ENCODE results near the gene TMPRSS12.

Gene TMPRSS12

GRCh38 chr12:50913224-50913623 is 70.5 kb downstream of the TMPRSS12 start:
- Histone ChIP-seq H3K4me1 (ENCODE audit: insufficient read depth, low read length, severe bottlenecking) (no peaks in the 10 kb centered on the region), H4K20me1 (ENCODE audit: insufficient read depth, low read length) (no peaks in the 10 kb centered on the region), H3K27me3 (ENCODE audit: insufficient read depth, low read length) (no peaks in the 10 kb centered on the region), H3K27ac (ENCODE audit: low read depth, low read length, poor library complexity, severe bottlenecking) (no peak overlapping the region), H3K36me3 (ENCODE audit: insufficient read depth, low read length) (no peaks in the 10 kb centered on the region; the same call in 1 of the 2 replicates), H3K4me2 (ENCODE audit: low read length) (no peak overlapping the region), H3K9ac (ENCODE audit: low read length) (no peak overlapping the region), H3K9me2 (ENCODE audit: low read depth, low read length) (no peaks in the 10 kb centered on the region), H3F3A (ENCODE audit: insufficient read depth, low read length) (no peaks in the 10 kb centered on the region), H3K9me3 (ENCODE audit: low read length) (peaks cover 17% of the 10 kb centered on the region; the same call in 1 of the 2 replicates), H2AFZ (ENCODE audit: low read length) (no peak overlapping the region), H3K79me2 (ENCODE audit: insufficient read depth, low read length) (no peaks in the 10 kb centered on the region), H3K4me3 (ENCODE audit: low read depth, low read length, poor library complexity, severe bottlenecking) (no peak overlapping the region)
- TF ChIP-seq CTCF (IDR thresholded peaks at IDR 0.05; ENCODE audit: low read length), result no peak
- TF ChIP-seq EZH2 (IDR thresholded peaks at IDR 0.05; ENCODE audit: borderline replicate concordance, low read length), result no peak

DNA sequence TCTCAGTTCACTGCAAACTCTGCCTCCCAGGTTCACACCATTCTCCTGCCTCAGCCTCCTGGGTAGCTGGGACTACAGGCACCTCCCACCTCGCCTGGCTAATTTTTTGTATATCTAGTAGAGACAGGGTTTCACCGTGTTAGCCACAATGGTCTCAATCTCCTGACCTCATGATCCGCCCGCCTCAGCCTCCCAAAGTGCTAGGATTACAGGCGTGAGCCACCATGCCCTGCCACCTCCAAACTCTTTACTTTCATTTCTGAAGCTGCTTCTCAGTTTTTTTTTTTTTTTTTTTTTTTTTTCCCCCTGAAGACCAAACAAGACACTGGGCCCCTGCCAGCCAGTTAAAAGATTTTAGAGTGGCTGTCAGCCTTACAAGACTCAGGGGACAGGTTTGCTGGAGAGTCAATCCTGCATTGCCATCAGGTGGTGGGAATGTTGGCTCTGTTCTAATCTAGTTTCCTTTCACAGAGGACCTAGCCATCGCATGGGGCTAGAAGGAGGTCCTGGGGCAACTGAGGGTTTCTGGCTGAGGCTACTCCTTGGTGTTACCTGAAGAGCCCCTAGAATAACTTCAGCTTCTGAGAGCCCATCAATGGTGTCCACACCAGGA is 72.3 kb downstream of the TMPRSS12 start:
- no peaks in the 10 kb centered on the region for H3K27me3 ChIP-seq (ENCODE audit: insufficient read depth, low read length)
- TF ChIP-seq CTCF (IDR thresholded peaks at IDR 0.05; ENCODE audit: low read length) (no peak), EZH2 (IDR thresholded peaks at IDR 0.05; ENCODE audit: borderline replicate concordance, low read length) (no peak)
- no peak overlapping the region for H3K4me3 ChIP-seq (ENCODE audit: low read depth, low read length, poor library complexity, severe bottlenecking)
- H3K36me3 ChIP-seq (ENCODE audit: insufficient read depth, low read length), result no peaks in the 10 kb centered on the region; the same call in 1 of the 2 replicates
- H3K79me2 ChIP-seq (ENCODE audit: insufficient read depth, low read length), result no peaks in the 10 kb centered on the region
- peaks cover 17% of the 10 kb centered on the region; the same call in 1 of the 2 replicates for H3K9me3 ChIP-seq (ENCODE audit: low read length)
- no peaks in the 10 kb centered on the region for H3K4me1 ChIP-seq (ENCODE audit: insufficient read depth, low read length, severe bottlenecking)
- no peak overlapping the region for H3K27ac ChIP-seq (ENCODE audit: low read depth, low read length, poor library complexity, severe bottlenecking)
- H3K9me2 ChIP-seq (ENCODE audit: low read depth, low read length), result no peaks in the 10 kb centered on the region
- H3K9ac ChIP-seq (ENCODE audit: low read length), result no peak overlapping the region
- H3K4me2 ChIP-seq (ENCODE audit: low read length), result no peak overlapping the region
- no peaks in the 10 kb centered on the region for H3F3A ChIP-seq (ENCODE audit: insufficient read depth, low read length)
- no peaks in the 10 kb centered on the region for H4K20me1 ChIP-seq (ENCODE audit: insufficient read depth, low read length)
- H2AFZ ChIP-seq (ENCODE audit: low read length), result no peak overlapping the region

DNA sequence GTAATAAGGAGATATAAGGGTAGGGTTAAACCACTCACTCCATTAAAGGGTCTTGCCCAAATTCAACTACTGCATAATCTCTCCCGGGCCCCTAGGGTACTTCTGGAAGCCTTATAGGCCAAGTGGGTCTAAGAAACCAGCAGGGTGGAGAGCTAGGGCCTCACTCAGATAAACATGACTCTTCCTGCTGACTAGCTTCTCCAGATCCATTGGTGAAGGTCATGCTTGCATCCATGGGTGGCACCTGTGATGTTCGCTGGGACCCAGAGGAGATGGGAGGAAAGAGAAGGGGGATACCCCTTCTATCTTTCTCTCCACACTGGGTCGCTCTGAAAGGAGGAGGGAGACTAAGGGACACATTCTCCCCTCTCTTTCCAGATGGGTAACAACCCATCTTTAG is 73.6 kb downstream of the TMPRSS12 start:
- H3K36me3 ChIP-seq (ENCODE audit: insufficient read depth, low read length), result no peaks in the 10 kb centered on the region; the same call in 1 of the 2 replicates
- H3K4me2 ChIP-seq (ENCODE audit: low read length), result no peak overlapping the region
- no peaks in the 10 kb centered on the region for H3K9me2 ChIP-seq (ENCODE audit: low read depth, low read length)
- no peak for TF ChIP-seq CTCF (IDR thresholded peaks at IDR 0.05; ENCODE audit: low read length)
- TF ChIP-seq EZH2 (IDR thresholded peaks at IDR 0.05; ENCODE audit: borderline replicate concordance, low read length), result no peak
- no peak overlapping the region for H3K27ac ChIP-seq (ENCODE audit: low read depth, low read length, poor library complexity, severe bottlenecking)
- peaks cover 5% of the 10 kb centered on the region for H3K4me1 ChIP-seq (ENCODE audit: insufficient read depth, low read length, severe bottlenecking)
- no peaks in the 10 kb centered on the region for H3K27me3 ChIP-seq (ENCODE audit: insufficient read depth, low read length)
- no peaks in the 10 kb centered on the region for H3F3A ChIP-seq (ENCODE audit: insufficient read depth, low read length)
- no peak overlapping the region for H2AFZ ChIP-seq (ENCODE audit: low read length)
- peaks cover 13% of the 10 kb centered on the region; the same call in 1 of the 2 replicates for H3K9me3 ChIP-seq (ENCODE audit: low read length)
- no peaks in the 10 kb centered on the region for H4K20me1 ChIP-seq (ENCODE audit: insufficient read depth, low read length)
- no peak overlapping the region for H3K9ac ChIP-seq (ENCODE audit: low read length)
- H3K4me3 ChIP-seq (ENCODE audit: low read depth, low read length, poor library complexity, severe bottlenecking), result no peak overlapping the region
- no peaks in the 10 kb centered on the region for H3K79me2 ChIP-seq (ENCODE audit: insufficient read depth, low read length)

Measured in OCI-LY1 (cell line).